NCI-H82 (cell line): Measurements from ENCODE around the gene SAMSN1.
"Not testable (repeated sequence)": the region's sequence is repeated elsewhere in the genome, so short reads cannot be mapped to it uniquely, and the experiment has no call there.

Source experiments
- DNase-seq: peaks from one replicate; lab custom pipeline; 2025; lab: John Stamatoyannopoulos, UW

Gene SAMSN1

GRCh38 chr21:14566894-14567293 lies 20.8 kb upstream of the SAMSN1 start:
- no peak for DNase-seq

GRCh38 chr21:14562959-14563358 lies 16.8 kb upstream of the SAMSN1 start:
- DNase-seq, result no peak

- DNase-seq, result no peak
Observed at GRCh38 chr21:14560555-14560954, 14.4 kb upstream of the SAMSN1 start.

DNA sequence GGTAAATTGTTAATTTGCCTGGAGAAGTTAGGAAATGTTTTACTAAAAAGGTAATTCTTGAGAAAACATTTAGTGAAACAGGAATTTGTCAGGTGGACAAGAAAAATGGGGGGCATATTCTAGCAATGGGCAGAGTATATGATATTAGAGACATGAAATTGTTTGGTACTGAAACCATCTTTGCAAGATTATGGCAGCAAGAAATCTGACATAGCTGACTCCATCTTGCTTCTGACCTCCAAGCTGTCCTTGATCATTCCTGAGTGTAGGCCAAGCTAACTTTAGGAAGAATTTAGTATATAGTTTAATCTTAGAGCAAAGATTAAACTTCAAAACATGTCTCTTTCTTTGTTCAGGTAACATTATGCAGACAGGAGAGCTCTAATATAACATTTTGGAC lies 14.0 kb upstream of the SAMSN1 start:
- no peak for DNase-seq

DNA sequence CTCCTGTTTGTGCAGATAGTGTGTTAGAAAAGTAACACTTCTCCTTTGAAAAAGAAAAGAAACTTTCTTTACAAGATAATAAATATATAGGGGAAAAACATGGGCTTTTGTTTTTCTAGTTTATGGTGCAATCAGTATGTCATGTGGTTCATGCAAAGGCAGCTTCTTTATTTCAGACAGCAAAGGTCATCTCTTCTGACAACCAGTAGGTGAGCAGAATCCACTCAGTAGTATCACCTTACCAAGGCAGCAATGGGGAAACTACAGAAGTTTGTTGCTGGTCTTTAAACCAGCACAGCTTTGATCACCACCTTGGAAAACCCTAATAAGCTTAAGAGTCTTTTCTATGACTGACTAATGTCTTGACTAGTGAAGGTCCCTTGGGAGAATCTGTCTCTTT lies 13.0 kb upstream of the SAMSN1 start:
- DNase-seq, result peak; percentile 41

DNA sequence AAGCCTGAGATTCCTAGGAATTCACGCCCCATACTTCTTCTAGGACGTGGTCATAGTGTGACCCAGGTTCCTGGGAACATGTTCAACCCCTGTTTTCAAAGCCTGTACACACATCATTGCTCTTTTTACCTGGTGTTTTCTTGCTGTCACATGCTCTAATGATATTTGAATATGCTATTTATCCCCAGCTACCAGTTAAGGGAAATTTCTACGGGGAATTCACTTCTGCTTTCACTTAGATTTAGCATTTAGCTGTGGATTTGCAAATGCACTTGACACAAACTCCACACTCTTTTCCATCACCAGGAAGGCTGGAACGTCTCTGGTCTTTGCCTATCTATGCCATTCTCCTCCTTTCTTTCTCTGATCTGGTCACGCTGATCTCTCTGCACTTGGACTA lies 11.3 kb upstream of the SAMSN1 start:
- no peak for DNase-seq

- DNase-seq, result no peak
Observed at GRCh38 chr21:14554948-14555347, 8.8 kb upstream of the SAMSN1 start.

- no peak for DNase-seq
Observed at GRCh38 chr21:14553422-14553821, 7.3 kb upstream of the SAMSN1 start.

DNA sequence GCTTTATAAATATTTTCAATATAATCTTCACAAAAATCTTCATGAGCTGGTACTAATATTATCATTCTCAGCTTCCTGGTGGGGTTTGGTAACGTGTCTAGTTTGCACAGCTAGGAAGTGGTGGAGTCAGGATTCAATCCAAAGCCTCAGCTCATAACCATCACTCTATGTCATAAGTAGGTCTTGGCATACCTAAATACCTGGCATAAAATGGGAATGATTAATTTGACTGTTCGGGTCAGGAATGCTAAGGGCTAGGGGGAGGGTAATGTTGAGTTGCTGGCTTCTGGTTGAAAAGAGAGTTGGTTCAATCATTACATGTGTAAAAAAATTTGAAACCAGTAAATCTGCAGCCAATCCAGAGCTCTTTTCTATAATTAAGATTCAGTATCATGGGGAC lies 5.6 kb upstream of the SAMSN1 start:
- DNase-seq, result no peak

- DNase-seq, result no peak
Observed at GRCh38 chr21:14550135-14550534, 4.0 kb upstream of the SAMSN1 start.

- no peak for DNase-seq
Observed at GRCh38 chr21:14548779-14549178, 2.7 kb upstream of the SAMSN1 start.

- DNase-seq, result no peak
Observed at GRCh38 chr21:14547834-14548513, 1.9 kb upstream of the SAMSN1 start.

DNA sequence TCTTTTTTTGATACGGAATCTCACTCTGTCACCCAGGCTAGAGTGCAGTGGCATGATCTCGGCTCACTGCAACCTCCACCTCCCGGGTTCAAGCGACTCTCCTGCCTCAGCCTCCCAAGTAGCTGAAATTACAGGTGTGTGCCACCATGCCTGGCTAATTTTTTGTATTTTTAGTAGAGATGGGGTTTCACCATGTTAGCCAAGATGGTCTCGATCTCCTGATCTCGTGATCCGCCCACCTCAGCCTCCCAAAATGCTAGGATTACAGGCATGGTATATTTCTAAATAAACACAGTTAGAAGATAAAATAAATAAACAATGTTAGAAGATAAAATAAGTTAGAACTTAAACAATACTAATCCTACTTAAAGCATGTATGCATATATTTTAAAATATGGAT lies 604 bp upstream of the SAMSN1 start:
- not testable (repeated sequence) for DNase-seq

DNA sequence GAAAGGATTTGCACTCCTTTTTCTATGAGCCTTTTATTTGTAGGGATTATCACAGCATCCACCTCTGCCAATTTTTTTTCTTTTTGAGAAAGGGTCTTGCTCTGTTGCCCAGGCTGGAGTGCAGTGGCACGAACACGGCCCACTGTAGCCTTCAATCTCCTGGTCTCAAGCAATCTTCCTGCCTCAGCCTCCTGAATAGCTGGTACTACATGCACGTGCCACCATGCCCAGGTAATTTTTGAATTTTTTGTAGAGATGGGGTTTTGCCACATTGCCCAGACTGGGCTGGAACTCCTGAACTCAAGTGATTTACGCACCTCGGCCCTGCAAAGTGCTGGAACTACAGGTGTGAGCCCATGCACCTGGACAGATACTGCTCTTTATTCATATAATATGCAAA lies 2.1 kb downstream of the SAMSN1 start:
- DNase-seq, result no peak

DNA sequence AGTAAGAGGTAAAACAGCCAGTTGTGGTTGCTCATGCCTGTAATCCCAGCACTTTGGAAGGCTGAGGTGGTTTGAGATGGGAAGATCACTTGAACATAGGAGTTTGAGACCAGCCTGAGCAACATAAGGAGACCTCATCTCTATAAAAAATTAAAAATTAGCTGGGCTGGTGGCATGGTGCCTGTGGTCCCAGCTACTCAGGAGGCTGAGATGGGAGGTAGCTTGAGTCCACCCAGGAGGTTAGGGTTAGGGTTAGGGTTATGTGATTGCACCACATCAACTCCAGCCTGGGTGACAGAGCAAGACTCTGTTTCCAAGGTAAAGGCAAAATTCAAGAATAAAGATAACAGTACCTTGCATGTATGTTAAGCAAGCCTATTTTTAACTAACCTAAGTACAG lies 3.5 kb downstream of the SAMSN1 start:
- no peak for DNase-seq

GRCh38 chr21:14541841-14542490 lies 4.1 kb downstream of the SAMSN1 start:
- no peak for DNase-seq

DNA sequence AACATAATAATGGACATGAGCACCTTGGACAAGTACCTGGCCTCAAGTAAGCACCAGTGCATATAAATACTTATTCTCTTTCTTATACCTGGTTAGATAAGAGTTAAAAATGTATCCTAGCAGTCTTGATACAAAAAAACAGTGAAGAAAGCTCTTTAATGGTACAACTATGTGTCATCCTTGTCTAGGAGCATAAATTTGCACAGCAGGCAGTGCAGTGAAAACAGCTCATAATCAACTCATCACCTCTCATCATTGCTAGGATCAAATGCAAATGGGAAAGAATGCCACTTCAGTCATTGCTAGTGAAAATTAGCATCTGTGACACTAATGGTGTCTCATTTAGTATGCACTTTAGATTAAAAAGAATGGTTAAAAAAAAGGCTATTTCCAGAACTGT lies 7.6 kb downstream of the SAMSN1 start:
- DNase-seq, result no peak

DNA sequence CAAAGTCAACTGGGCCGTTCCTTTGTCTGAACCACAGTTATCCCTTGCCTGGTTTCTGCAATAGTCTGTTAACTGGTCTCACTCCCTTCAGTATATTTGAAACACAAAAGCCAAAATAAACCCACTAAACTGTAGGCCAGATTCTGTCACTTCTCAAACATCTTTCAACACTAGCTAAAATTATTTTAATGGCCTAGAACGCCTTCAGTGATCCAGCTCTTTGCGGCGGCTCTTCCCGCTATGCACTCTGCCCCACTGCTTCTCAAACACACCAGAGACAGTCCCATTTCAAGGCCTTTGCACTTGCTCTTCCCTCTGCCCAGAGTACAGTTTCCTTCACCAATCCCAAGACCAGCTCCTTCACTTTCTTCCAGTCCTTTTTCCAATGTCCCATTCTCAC lies 9.2 kb downstream of the SAMSN1 start:
- no peak for DNase-seq

DNA sequence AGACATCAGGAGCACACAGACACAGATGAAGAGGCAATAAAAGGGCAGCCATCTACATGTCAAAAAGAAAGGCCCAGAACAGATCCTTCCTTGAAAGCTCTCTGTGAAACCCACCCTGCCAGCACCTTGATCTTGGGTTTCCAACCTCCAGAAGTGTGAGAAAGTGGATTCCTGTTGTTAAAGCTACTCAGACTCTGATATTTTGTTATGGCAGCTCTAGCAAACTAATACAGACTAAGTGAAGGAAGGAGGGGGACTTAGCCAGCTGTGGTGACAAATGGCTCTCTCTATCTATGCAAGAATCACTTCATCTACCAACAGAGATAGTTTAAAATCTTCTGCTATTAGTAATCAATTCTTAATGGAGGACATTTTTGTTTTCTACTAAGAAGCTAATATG lies 10.4 kb downstream of the SAMSN1 start:
- DNase-seq, result no peak

- DNase-seq, result no peak
Observed at GRCh38 chr21:14533499-14534428, 12.4 kb downstream of the SAMSN1 start.

DNA sequence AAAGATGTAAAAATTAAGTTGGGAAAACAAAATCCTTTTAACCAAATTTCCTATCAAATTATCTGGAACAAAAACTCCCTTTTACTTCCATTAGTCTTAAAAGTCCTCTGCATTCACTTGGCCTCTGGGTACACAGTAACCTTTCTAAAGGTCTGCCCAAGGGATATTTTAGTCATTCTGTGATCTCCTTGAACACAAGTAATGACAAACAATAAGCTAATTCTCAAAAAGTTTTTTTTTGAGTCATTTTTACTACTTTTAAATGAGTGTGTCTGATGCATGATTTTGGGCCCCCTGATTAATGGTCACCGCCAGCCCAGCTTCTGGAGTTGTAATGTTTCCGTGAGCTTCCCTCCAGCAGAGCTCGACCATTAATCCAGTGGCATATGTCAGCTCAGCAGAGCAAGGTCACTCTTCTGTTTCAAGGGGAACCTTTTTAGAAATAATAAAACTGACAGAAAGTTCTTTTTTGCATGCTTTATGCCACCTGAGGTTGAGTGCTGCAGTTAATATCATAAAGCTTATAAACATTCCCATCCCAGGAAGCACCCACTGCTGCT lies 14.3 kb downstream of the SAMSN1 start:
- DNase-seq, result peak; percentile 67

- DNase-seq, result no peak
Observed at GRCh38 chr21:14530592-14530991, 15.5 kb downstream of the SAMSN1 start.

DNA sequence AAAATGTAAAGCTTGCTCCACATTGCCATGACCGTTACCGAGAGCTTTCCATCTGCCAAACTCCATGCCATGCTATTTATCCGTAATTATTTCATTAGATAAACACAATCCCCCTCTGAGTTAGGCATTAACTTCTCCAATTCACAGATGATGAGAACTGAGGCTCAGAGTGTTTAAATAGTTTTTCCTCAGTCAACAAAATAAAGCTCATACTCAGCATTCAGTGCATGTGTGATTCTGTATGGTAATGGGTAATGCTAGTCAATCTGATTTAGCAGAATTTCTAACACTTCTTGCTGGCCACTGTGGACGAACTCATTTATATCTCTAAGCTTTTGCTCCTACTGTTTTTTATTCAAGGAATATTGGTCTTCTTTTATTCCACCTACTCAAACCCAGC lies 17.3 kb downstream of the SAMSN1 start:
- no peak for DNase-seq
